GM18498 (cell line): ENCODE data around the gene TROAP.
"Not testable (repeated sequence)": the region's sequence is repeated elsewhere in the genome, so short reads cannot be mapped to it uniquely, and the experiment has no call there.

Source experiments
- ATAC-seq: cut with Tn5 transposase; IDR thresholded peaks from one replicate; pipeline ENCODE4 v1.9.1; 2021; ENCODE audit warnings: mild to moderate bottlenecking, moderate library complexity; ENCODE audit not compliant: unreplicated experiment

Gene TROAP

GRCh38 chr12:49366096-49366651, 43.1 kb downstream of the TROAP start:
- ATAC-seq: peak; percentile 7

- ATAC-seq: peak; percentile 72
These were observed 43.8 kb downstream of the TROAP start for GRCh38 chr12:49366652-49367380.

- ATAC-seq: no peak
These were observed 44.6 kb downstream of the TROAP start, which contains the start of gene SPATS2 for GRCh38 chr12:49367381-49368239. TSS of gene SPATS2 (plus strand) at chr12:49367462. CDS start at chr12:49461013, 93,551 bp downstream.

GRCh38 chr12:49368240-49368600, 45.2 kb downstream of the TROAP start:
- no peak for ATAC-seq

- ATAC-seq: peak; percentile 48
These were observed 46.5 kb downstream of the TROAP start for GRCh38 chr12:49369411-49370145.

- no peak for ATAC-seq
These were observed 47.5 kb downstream of the TROAP start for GRCh38 chr12:49370539-49370938.

GRCh38 chr12:49375406-49375805, 52.4 kb downstream of the TROAP start:
- no peak for ATAC-seq

GRCh38 chr12:49377386-49377785, 54.3 kb downstream of the TROAP start:
- ATAC-seq: no peak

- not testable (repeated sequence) for ATAC-seq
These were observed 57.1 kb downstream of the TROAP start for GRCh38 chr12:49380184-49380583.
